ENCODE measurements around the gene SIRT2.

DNA sequence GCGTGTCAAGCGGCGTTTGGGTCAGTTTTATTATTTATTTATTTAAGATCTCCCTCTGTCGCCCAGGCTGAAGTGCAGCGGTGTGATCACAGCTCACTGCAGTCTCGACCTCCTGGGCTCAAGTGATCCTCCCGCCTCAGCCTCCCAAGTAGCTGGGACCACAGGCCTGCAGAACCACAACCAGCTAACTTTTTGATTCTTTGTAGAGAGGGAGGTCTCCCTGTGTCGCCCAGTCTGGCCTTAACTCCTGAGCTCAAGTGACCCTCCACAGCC lies 32.0 kb upstream of the SIRT2 start:
- TF ChIP-seq, protein P1, sequence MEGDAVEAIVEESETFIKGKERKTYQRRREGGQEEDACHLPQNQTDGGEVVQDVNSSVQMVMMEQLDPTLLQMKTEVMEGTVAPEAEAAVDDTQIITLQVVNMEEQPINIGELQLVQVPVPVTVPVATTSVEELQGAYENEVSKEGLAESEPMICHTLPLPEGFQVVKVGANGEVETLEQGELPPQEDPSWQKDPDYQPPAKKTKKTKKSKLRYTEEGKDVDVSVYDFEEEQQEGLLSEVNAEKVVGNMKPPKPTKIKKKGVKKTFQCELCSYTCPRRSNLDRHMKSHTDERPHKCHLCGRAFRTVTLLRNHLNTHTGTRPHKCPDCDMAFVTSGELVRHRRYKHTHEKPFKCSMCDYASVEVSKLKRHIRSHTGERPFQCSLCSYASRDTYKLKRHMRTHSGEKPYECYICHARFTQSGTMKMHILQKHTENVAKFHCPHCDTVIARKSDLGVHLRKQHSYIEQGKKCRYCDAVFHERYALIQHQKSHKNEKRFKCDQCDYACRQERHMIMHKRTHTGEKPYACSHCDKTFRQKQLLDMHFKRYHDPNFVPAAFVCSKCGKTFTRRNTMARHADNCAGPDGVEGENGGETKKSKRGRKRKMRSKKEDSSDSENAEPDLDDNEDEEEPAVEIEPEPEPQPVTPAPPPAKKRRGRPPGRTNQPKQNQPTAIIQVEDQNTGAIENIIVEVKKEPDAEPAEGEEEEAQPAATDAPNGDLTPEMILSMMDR (IDR thresholded peaks at IDR 0.05; ENCODE audit: insufficient read depth, low read length): no peak
- no peak for TF ChIP-seq GABPA (IDR thresholded peaks at IDR 0.05; ENCODE audit: low read depth)
- TF ChIP-seq, protein P2, sequence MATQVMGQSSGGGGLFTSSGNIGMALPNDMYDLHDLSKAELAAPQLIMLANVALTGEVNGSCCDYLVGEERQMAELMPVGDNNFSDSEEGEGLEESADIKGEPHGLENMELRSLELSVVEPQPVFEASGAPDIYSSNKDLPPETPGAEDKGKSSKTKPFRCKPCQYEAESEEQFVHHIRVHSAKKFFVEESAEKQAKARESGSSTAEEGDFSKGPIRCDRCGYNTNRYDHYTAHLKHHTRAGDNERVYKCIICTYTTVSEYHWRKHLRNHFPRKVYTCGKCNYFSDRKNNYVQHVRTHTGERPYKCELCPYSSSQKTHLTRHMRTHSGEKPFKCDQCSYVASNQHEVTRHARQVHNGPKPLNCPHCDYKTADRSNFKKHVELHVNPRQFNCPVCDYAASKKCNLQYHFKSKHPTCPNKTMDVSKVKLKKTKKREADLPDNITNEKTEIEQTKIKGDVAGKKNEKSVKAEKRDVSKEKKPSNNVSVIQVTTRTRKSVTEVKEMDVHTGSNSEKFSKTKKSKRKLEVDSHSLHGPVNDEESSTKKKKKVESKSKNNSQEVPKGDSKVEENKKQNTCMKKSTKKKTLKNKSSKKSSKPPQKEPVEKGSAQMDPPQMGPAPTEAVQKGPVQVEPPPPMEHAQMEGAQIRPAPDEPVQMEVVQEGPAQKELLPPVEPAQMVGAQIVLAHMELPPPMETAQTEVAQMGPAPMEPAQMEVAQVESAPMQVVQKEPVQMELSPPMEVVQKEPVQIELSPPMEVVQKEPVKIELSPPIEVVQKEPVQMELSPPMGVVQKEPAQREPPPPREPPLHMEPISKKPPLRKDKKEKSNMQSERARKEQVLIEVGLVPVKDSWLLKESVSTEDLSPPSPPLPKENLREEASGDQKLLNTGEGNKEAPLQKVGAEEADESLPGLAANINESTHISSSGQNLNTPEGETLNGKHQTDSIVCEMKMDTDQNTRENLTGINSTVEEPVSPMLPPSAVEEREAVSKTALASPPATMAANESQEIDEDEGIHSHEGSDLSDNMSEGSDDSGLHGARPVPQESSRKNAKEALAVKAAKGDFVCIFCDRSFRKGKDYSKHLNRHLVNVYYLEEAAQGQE (IDR thresholded peaks at IDR 0.05; ENCODE audit: insufficient replicate concordance, low read depth): no peak

All from HL-60 (cell line).